AG04449 (cell line): ENCODE data around the gene TTLL9.

Experiments
- CTCF ChIA-PET: fragments of 350-600 bp; formaldehyde crosslinking; extraction: SDS; loops from one replicate; lab custom pipeline; 2021; ENCODE audit warnings: antibody characterized with exemption; lab: Yijun Ruan, JAX
- POLR2A ChIA-PET: fragments of 400-600, 350-600 bp; formaldehyde crosslinking; extraction: SDS; loops from one replicate; lab custom pipeline; 2020; ENCODE audit warnings: antibody characterized with exemption, inconsistent platforms; lab: Yijun Ruan, JAX
- DNase-seq: peaks from one replicate; pipeline ENCODE4 v3.0.0-alpha.2; 2010; ENCODE audit warnings: low read depth, low spot score
- H3K4me3 ChIP-seq: 2 replicates; pipeline ENCODE4 v1.5.1; 2011; ENCODE audit warnings: low read depth, mild to moderate bottlenecking, control low read depth, low read length
- CTCF ChIP-seq: IDR thresholded peaks from one replicate; pipeline ENCODE4 v1.5.1; 2011; ENCODE audit warnings: mild to moderate bottlenecking, moderate library complexity, low read length, control low read depth, inconsistent platforms; ENCODE audit not compliant: insufficient read depth; ENCODE audit errors: missing control alignments

TTLL9 gene

GRCh38 chr20:31868853-31869672 is 1.4 kb upstream of the TTLL9 start:
- ChIA-PET POLR2A (no interaction called here), CTCF (interaction anchor here (0.8 to 3.4 kb wide), 6 partner anchors 14 to 46 kb away, joined by 3 to 16 read pairs (median 5); no protein-coding TSS in a partner anchor)
- H3K4me3 ChIP-seq: no peak overlapping the region
- no peak for DNase-seq
- no peak for TF ChIP-seq CTCF

GRCh38 chr20:31869673-31869941 is 827 bp upstream of the TTLL9 start:
- no peak overlapping the region for H3K4me3 ChIP-seq
- ChIA-PET CTCF (interaction anchor here (1.0 to 3.4 kb wide), 3 partner anchors 14 to 23 kb away, joined by 3 to 16 read pairs (median 6); no protein-coding TSS in a partner anchor), POLR2A (no interaction called here)
- no peak for TF ChIP-seq CTCF
- no peak for DNase-seq

- no peak overlapping the region for H3K4me3 ChIP-seq
- TF ChIP-seq CTCF: no peak
- ChIA-PET POLR2A (no interaction called here), CTCF (interaction anchor here (1.1 to 3.3 kb wide), 4 partner anchors 15 to 164 kb away, joined by 3 to 18 read pairs (median 8); partner anchors contain the start of gene FOXS1)
- no peak for DNase-seq
These were observed 538 bp downstream of the TTLL9 start for GRCh38 chr20:31870726-31871617.

GRCh38 chr20:31871618-31871954 is 1.2 kb downstream of the TTLL9 start:
- POLR2A ChIA-PET: no interaction called here
- no peak overlapping the region for H3K4me3 ChIP-seq
- no peak for DNase-seq
- CTCF ChIA-PET: interaction anchor here (1.0 to 3.3 kb wide), 6 partner anchors 16 to 221 kb away, joined by 3 to 18 read pairs (median 4); partner anchors contain the start of gene FOXS1
- TF ChIP-seq CTCF: no peak

GRCh38 chr20:31872406-31872805 is 2.0 kb downstream of the TTLL9 start:
- DNase-seq: no peak
- CTCF ChIA-PET: interaction anchor here (0.7 to 3.3 kb wide), 8 partner anchors 9 to 220 kb away, joined by 3 to 18 read pairs (median 4); partner anchors contain the start of gene FOXS1
- no peak overlapping the region for H3K4me3 ChIP-seq
- TF ChIP-seq CTCF: no peak
- POLR2A ChIA-PET: no interaction called here

GRCh38 chr20:31875671-31876070 is 5.2 kb downstream of the TTLL9 start:
- CTCF ChIA-PET: interaction anchor here (0.7 kb wide), 1 partner anchor 253 kb away, joined by 3 read pairs; no protein-coding TSS in a partner anchor
- POLR2A ChIA-PET: no interaction called here
- no peak for TF ChIP-seq CTCF
- no peak overlapping the region for H3K4me3 ChIP-seq
- DNase-seq: no peak
